HepG2 (cell line): ENCODE results near the gene PBX2. TPM values are rescaled to one million over a fixed set of nuclear protein-coding genes. Genes with fewer than 3 reads are reported as not detected.

Experiments
- ELF3 ChIP-seq: IDR thresholded peaks from 2 replicates; pipeline ENCODE4 v1.6.1; 2016; ENCODE audit warnings: missing genetic modification reagents, missing compliant biosample characterization
- KDM5A ChIP-seq: fragments of 200-600 bp; sonication (generic); IDR thresholded peaks from 2 replicates; pipeline ENCODE4 v1.7.0; 2018; ENCODE audit warnings: antibody characterized with exemption, mild to moderate bottlenecking, low read length, borderline replicate concordance
- MYC ChIP-seq: sonication (generic); formaldehyde crosslinking; IDR thresholded peaks from 2 replicates; pipeline ENCODE4 v1.9.0; 2021; ENCODE audit warnings: missing genetic modification reagents, borderline replicate concordance
- NFATC3 ChIP-seq: sonication (generic); formaldehyde crosslinking; IDR thresholded peaks from 2 replicates; pipeline ENCODE4 v1.5.1; 2020; ENCODE audit warnings: mild to moderate bottlenecking, missing genetic modification reagents
- SAP130 ChIP-seq: IDR thresholded peaks from 2 replicates; pipeline ENCODE4 v1.6.1; 2016; ENCODE audit warnings: low read depth
- SNAI1 ChIP-seq: sonication (generic); formaldehyde crosslinking; IDR thresholded peaks from 2 replicates; pipeline ENCODE4 v1.5.0; 2020; ENCODE audit warnings: mild to moderate bottlenecking, missing genetic modification reagents, borderline replicate concordance
- SNAPC2 ChIP-seq: sonication (generic); formaldehyde crosslinking; IDR thresholded peaks from 2 replicates; pipeline ENCODE4 v1.8.1; 2022; ENCODE audit warnings: mild to moderate bottlenecking, missing genetic modification reagents
- SP5 ChIP-seq: IDR thresholded peaks from 2 replicates; pipeline ENCODE4 v1.6.1; 2016; ENCODE audit warnings: low read depth, borderline replicate concordance
- SRY ChIP-seq: sonication (generic); formaldehyde crosslinking; IDR thresholded peaks from 2 replicates; pipeline ENCODE4 v1.8.0; 2022; ENCODE audit warnings: mild to moderate bottlenecking, missing genetic modification reagents
- THAP11 ChIP-seq: IDR thresholded peaks from 2 replicates; pipeline ENCODE4 v1.6.1; 2016; ENCODE audit warnings: missing biosample characterization, missing genetic modification reagents
- TP53 ChIP-seq: sonication (generic); formaldehyde crosslinking; conservative IDR thresholded peaks from 2 replicates; pipeline ENCODE4 v1.4.0; 2020; ENCODE audit warnings: missing genetic modification reagents
- ZBTB42 ChIP-seq: sonication (generic); formaldehyde crosslinking; IDR thresholded peaks from 2 replicates; pipeline ENCODE4 v1.5.0; 2020; ENCODE audit warnings: mild to moderate bottlenecking, missing genetic modification reagents
- ZKSCAN1 ChIP-seq: fragments of 150-350 bp; IDR thresholded peaks from 2 replicates; pipeline ENCODE4 v1.6.1; 2014; ENCODE audit warnings: low read length
- ZNF124 ChIP-seq: sonication (generic); formaldehyde crosslinking; IDR thresholded peaks from 2 replicates; pipeline ENCODE4 v1.4.0; 2020; ENCODE audit warnings: missing genetic modification reagents
- ZNF180 ChIP-seq: sonication (generic); formaldehyde crosslinking; IDR thresholded peaks from 2 replicates; pipeline ENCODE4 v1.4.0; 2020; ENCODE audit warnings: low read depth, missing genetic modification reagents, borderline replicate concordance
- ZNF3 ChIP-seq: IDR thresholded peaks from 2 replicates; pipeline ENCODE4 v1.7.0; 2017; ENCODE audit warnings: inconsistent platforms
- ZNF501 ChIP-seq: sonication (generic); formaldehyde crosslinking; IDR thresholded peaks from 2 replicates; pipeline ENCODE4 v1.5.1; 2020; ENCODE audit warnings: mild to moderate bottlenecking, moderate library complexity, missing genetic modification reagents
- ZNF572 ChIP-seq: sonication (generic); formaldehyde crosslinking; IDR thresholded peaks from 2 replicates; pipeline ENCODE4 v1.5.1; 2020; ENCODE audit warnings: mild to moderate bottlenecking, missing genetic modification reagents
- ZNF615 ChIP-seq: sonication (generic); formaldehyde crosslinking; IDR thresholded peaks from 2 replicates; pipeline ENCODE4 v1.5.0; 2020; ENCODE audit warnings: mild to moderate bottlenecking, missing genetic modification reagents, borderline replicate concordance
- ZSCAN29 ChIP-seq: sonication (generic); formaldehyde crosslinking; conservative IDR thresholded peaks from 2 replicates; pipeline ENCODE4 v1.4.0; 2020; ENCODE audit warnings: mild to moderate bottlenecking, missing genetic modification reagents
- polyA plus RNA-seq, 8 experiments: library from polyadenylated mRNA; depleted of rRNA in 3 of 8; stranded (reverse) in 7 of 8; unstranded in 1 of 8; fragments of >200 nt; fragmentation: Illumina TruSeq in 4 of 8; extraction: Trizol in 4 of 8; gene quantifications; 2 replicates each; pipeline versions ENCODE4 v1.2.1 to v1.2.3, GENCODE V29; 2011 to 2016; ENCODE audit warnings: low read depth in 4 of 8, missing spikeins in 1 of 8, mixed read lengths in 1 of 8; ENCODE audit not compliant: insufficient read depth in 1 of 8
- total RNA-seq, 5 experiments: library from RNA; depleted of rRNA; stranded (reverse); fragments of >200 nt; fragmentation: Illumina TruSeq; extraction: Trizol; gene quantifications; 2 replicates each; pipeline ENCODE4 v1.2.3, GENCODE V29; 2016; ENCODE audit warnings: low read depth in 1 of 5
- TF ChIP-seq, protein P1 (sequence below): sonication (generic); formaldehyde crosslinking; IDR thresholded peaks from 2 replicates; pipeline ENCODE4 v1.5.1; 2020; ENCODE audit warnings: missing genetic modification reagents, mild to moderate bottlenecking, borderline replicate concordance
- TF ChIP-seq, protein P2 (sequence below): sonication (generic); formaldehyde crosslinking; IDR thresholded peaks from 2 replicates; pipeline ENCODE4 v1.5.0; 2020; ENCODE audit warnings: missing genetic modification reagents, mild to moderate bottlenecking, borderline replicate concordance
- TF ChIP-seq, protein P3 (sequence below): sonication (generic); formaldehyde crosslinking; IDR thresholded peaks from 2 replicates; pipeline ENCODE4 v1.4.0; 2020; ENCODE audit warnings: missing genetic modification reagents
- TF ChIP-seq, protein P4 (sequence below): sonication (generic); formaldehyde crosslinking; IDR thresholded peaks from 2 replicates; pipeline ENCODE4 v1.5.0; 2020; ENCODE audit warnings: missing genetic modification reagents

PBX2 gene
- total and polyA plus RNA-seq, 2 of the 13 experiments (the other 11 are each of a cell fraction or from before 2014, with no cell fraction given): 42.3 to 77.8 TPM

DNA sequence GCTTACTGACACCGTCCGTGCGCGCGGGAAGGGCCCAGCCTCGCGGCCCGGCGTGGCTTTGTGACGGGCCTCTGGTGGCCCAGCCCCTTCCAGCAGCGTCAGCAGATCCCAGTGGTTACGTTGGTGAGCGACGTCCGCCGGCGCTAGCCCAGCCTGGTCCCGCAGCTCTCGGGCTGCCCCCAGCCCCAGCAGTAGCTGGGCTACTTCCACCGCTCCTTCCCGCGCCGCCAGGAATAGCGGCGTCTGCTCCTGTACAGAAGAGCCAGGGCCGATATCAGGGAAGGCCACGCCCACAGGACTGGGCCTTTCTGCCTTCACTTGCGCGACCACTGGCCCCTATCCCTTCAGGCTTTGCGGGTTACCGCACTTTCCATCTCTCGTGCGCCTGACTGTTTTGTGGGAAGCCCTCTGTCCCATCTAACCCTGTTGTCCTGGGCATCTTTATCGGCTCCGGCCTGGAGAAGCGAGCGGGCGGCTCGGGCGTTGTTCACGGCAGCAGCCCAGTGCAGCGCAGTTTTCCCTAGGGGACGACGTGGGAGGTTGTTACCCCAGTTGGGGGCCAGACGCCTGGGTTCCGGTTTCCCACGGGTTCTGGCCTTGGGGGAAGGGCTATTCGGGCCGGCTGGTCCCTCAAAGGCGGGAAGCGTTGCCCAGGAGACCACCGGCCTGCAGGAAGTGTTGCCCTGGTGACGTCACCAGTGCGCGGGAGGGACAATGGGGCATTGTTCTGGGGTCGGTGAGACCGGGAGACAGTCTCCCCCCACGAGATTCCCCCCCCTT lies 6.1 kb upstream of the PBX2 start (continued):
- TF ChIP-seq, protein P1, sequence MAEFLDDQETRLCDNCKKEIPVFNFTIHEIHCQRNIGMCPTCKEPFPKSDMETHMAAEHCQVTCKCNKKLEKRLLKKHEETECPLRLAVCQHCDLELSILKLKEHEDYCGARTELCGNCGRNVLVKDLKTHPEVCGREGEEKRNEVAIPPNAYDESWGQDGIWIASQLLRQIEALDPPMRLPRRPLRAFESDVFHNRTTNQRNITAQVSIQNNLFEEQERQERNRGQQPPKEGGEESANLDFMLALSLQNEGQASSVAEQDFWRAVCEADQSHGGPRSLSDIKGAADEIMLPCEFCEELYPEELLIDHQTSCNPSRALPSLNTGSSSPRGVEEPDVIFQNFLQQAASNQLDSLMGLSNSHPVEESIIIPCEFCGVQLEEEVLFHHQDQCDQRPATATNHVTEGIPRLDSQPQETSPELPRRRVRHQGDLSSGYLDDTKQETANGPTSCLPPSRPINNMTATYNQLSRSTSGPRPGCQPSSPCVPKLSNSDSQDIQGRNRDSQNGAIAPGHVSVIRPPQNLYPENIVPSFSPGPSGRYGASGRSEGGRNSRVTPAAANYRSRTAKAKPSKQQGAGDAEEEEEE (CRISPR knock-in tag): 0 out of 2 replicates have a peak, but pooled peaks have one; percentile 76
- TF ChIP-seq ZNF3 (CRISPR knock-in tag): no peak
- TF ChIP-seq ZKSCAN1: no peak
- peak; percentile 96 for TF ChIP-seq ZNF501 (CRISPR knock-in tag)
- TF ChIP-seq, protein P2, sequence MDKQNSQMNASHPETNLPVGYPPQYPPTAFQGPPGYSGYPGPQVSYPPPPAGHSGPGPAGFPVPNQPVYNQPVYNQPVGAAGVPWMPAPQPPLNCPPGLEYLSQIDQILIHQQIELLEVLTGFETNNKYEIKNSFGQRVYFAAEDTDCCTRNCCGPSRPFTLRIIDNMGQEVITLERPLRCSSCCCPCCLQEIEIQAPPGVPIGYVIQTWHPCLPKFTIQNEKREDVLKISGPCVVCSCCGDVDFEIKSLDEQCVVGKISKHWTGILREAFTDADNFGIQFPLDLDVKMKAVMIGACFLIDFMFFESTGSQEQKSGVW: no peak
- no peak for TF ChIP-seq SP5 (CRISPR knock-in tag)
- TF ChIP-seq ZNF615: 0 out of 2 replicates have a peak, but pooled peaks have one; percentile 29
- TF ChIP-seq SNAPC2 (CRISPR knock-in tag): peak; percentile 79; the same call in 1 of the 2 replicates
- TF ChIP-seq ELF3 (CRISPR knock-in tag): peak; percentile 71; the same call in 1 of the 2 replicates
- no peak for TF ChIP-seq ZNF572 (CRISPR knock-in tag)
- TF ChIP-seq, protein P3, sequence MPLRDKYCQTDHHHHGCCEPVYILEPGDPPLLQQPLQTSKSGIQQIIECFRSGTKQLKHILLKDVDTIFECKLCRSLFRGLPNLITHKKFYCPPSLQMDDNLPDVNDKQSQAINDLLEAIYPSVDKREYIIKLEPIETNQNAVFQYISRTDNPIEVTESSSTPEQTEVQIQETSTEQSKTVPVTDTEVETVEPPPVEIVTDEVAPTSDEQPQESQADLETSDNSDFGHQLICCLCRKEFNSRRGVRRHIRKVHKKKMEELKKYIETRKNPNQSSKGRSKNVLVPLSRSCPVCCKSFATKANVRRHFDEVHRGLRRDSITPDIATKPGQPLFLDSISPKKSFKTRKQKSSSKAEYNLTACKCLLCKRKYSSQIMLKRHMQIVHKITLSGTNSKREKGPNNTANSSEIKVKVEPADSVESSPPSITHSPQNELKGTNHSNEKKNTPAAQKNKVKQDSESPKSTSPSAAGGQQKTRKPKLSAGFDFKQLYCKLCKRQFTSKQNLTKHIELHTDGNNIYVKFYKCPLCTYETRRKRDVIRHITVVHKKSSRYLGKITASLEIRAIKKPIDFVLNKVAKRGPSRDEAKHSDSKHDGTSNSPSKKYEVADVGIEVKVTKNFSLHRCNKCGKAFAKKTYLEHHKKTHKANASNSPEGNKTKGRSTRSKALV (CRISPR knock-in tag): no peak; the same call in 1 of the 2 replicates
- 0 out of 2 replicates have a peak, but pooled peaks have one; percentile 76 for TF ChIP-seq ZBTB42 (CRISPR knock-in tag)
- TF ChIP-seq ZSCAN29 (CRISPR knock-in tag): peak; percentile 63; the same call in 1 of the 2 replicates
- TF ChIP-seq ZNF124 (CRISPR knock-in tag): 0 out of 2 replicates have a peak, but pooled peaks have one; percentile 88
- TF ChIP-seq, protein P4, sequence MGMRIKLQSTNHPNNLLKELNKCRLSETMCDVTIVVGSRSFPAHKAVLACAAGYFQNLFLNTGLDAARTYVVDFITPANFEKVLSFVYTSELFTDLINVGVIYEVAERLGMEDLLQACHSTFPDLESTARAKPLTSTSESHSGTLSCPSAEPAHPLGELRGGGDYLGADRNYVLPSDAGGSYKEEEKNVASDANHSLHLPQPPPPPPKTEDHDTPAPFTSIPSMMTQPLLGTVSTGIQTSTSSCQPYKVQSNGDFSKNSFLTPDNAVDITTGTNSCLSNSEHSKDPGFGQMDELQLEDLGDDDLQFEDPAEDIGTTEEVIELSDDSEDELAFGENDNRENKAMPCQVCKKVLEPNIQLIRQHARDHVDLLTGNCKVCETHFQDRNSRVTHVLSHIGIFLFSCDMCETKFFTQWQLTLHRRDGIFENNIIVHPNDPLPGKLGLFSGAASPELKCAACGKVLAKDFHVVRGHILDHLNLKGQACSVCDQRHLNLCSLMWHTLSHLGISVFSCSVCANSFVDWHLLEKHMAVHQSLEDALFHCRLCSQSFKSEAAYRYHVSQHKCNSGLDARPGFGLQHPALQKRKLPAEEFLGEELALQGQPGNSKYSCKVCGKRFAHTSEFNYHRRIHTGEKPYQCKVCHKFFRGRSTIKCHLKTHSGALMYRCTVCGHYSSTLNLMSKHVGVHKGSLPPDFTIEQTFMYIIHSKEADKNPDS: peak; percentile 89; the same call in 1 of the 2 replicates
- 0 out of 2 replicates have a peak, but pooled peaks have one; percentile 48 for TF ChIP-seq TP53
- peak; percentile 4 for TF ChIP-seq THAP11 (CRISPR knock-in tag)
- TF ChIP-seq NFATC3 (CRISPR knock-in tag): 0 out of 2 replicates have a peak, but pooled peaks have one; percentile 91
- no peak for TF ChIP-seq KDM5A
- TF ChIP-seq SAP130 (CRISPR knock-in tag): peak; percentile 59
- TF ChIP-seq SNAI1: no peak
- peak; percentile 92; the same call in 1 of the 2 replicates for TF ChIP-seq SRY (CRISPR knock-in tag)
- TF ChIP-seq ZNF180 (CRISPR knock-in tag): peak; percentile 4; the same call in 1 of the 2 replicates
- TF ChIP-seq MYC (CRISPR knock-in tag): peak; percentile 94
